ENCODE data around the gene NUP98. TPM values are rescaled to one million over a fixed set of nuclear protein-coding genes. Genes with fewer than 3 reads are reported as not detected.

NUP98 gene
- 122 and 129 TPM in 2 replicates for total RNA-seq

- Mint-ChIP-seq H3K36me3 (ENCODE audit: low read depth) (peaks cover 44% of the 10 kb centered on the region), H3K27me3 (no peaks in the 10 kb centered on the region), H3K27ac (peak within 1 kb of the TSS; percentile 99), H3K9me3 (no peaks in the 10 kb centered on the region), H3K4me1 (peaks cover 35% of the 10 kb centered on the region), H3K4me3 (peak within 1 kb of the TSS; percentile 99)
- peak; percentile 100 for DNase-seq
- intact Hi-C loops (cut with micrococcal nuclease): loop anchor here (1.0 to 5.0 kb wide), 6 partner anchors 11 to 1395 kb away; partner anchors contain the start of genes PGAP2, RRM1 and TSSC4
Measured at GRCh38 chr11:3797329-3798090, at the start of gene NUP98. NUP98 (minus strand) TSS chr11:3797554; CDS start chr11:3782117, 15,437 bp downstream.

GRCh38 chr11:3845670-3846069 lies 48.3 kb upstream of the NUP98 start:
- intact Hi-C loops (cut with micrococcal nuclease): no loop called here
- Mint-ChIP-seq H3K36me3 (ENCODE audit: low read depth) (no peaks in the 10 kb centered on the region), H3K9me3 (no peaks in the 10 kb centered on the region), H3K27ac (no peak overlapping the region), H3K27me3 (no peaks in the 10 kb centered on the region), H3K4me3 (no peak overlapping the region), H3K4me1 (peaks cover 42% of the 10 kb centered on the region)
- DNase-seq: no peak

- DNase-seq: no peak
- intact Hi-C loops (cut with micrococcal nuclease): no loop called here
- Mint-ChIP-seq H3K9me3 (no peaks in the 10 kb centered on the region), H3K36me3 (ENCODE audit: low read depth) (no peaks in the 10 kb centered on the region), H3K27me3 (no peaks in the 10 kb centered on the region), H3K27ac (no peak overlapping the region), H3K4me3 (no peak overlapping the region), H3K4me1 (peaks cover 42% of the 10 kb centered on the region)
Measured at GRCh38 chr11:3845246-3845645, 47.9 kb upstream of the NUP98 start.

- Mint-ChIP-seq H3K4me3 (peak overlapping the region; percentile 35), H3K4me1 (peaks cover 45% of the 10 kb centered on the region)
Measured at GRCh38 chr11:3843326-3843725, 46.0 kb upstream of the NUP98 start.

GRCh38 chr11:3841426-3842350 lies 44.3 kb upstream of the NUP98 start:
- H3K27me3 Mint-ChIP-seq: no peaks in the 10 kb centered on the region
- peak overlapping the region; percentile 93 for H3K4me3 Mint-ChIP-seq
- intact Hi-C loops (cut with micrococcal nuclease): loop anchor here (1.0 to 2.0 kb wide), 7 partner anchors 8 to 253 kb away; partner anchors contain the start of genes NUP98 and RRM1
- H3K36me3 Mint-ChIP-seq (ENCODE audit: low read depth): peaks cover 25% of the 10 kb centered on the region
- DNase-seq: peak; percentile 97
- peaks cover 55% of the 10 kb centered on the region for H3K4me1 Mint-ChIP-seq
- no peaks in the 10 kb centered on the region for H3K9me3 Mint-ChIP-seq
- peak overlapping the region; percentile 97 for H3K27ac Mint-ChIP-seq

More at GRCh38 chr11:3843326-3843725, 46.0 kb upstream of the NUP98 start:
- Mint-ChIP-seq H3K9me3 (no peaks in the 10 kb centered on the region), H3K36me3 (ENCODE audit: low read depth) (peaks cover 17% of the 10 kb centered on the region), H3K27me3 (no peaks in the 10 kb centered on the region), H3K27ac (peak overlapping the region; percentile 84)
- intact Hi-C loops (cut with micrococcal nuclease): no loop called here
- no peak for DNase-seq

GRCh38 chr11:3840870-3841425 lies 43.6 kb upstream of the NUP98 start, which contains the start of gene RHOG:
RHOG (minus strand) TSS chr11:3840959; CDS start chr11:3828138, 12,821 bp downstream.
- peak; percentile 91 for DNase-seq
- intact Hi-C loops (cut with micrococcal nuclease): loop anchor here (1.0 to 2.0 kb wide), 7 partner anchors 8 to 253 kb away; partner anchors contain the start of genes NUP98 and RRM1
- Mint-ChIP-seq H3K36me3 (ENCODE audit: low read depth) (peaks cover 30% of the 10 kb centered on the region), H3K4me1 (peaks cover 60% of the 10 kb centered on the region), H3K9me3 (no peaks in the 10 kb centered on the region), H3K4me3 (peak within 1 kb of the TSS; percentile 93), H3K27ac (peak within 1 kb of the TSS; percentile 97), H3K27me3 (no peaks in the 10 kb centered on the region)

GRCh38 chr11:3840004-3840869 lies 42.9 kb upstream of the NUP98 start:
- intact Hi-C loops (cut with micrococcal nuclease): loop anchor here (2.0 kb wide), 2 partner anchors 15 to 55 kb away; no protein-coding TSS in a partner anchor
- H3K4me1 Mint-ChIP-seq: peaks cover 64% of the 10 kb centered on the region
- H3K27ac Mint-ChIP-seq: peak overlapping the region; percentile 90
- no peaks in the 10 kb centered on the region for H3K9me3 Mint-ChIP-seq
- H3K27me3 Mint-ChIP-seq: no peaks in the 10 kb centered on the region
- peak overlapping the region; percentile 93 for H3K4me3 Mint-ChIP-seq
- DNase-seq: peak; percentile 82
- peaks cover 37% of the 10 kb centered on the region for H3K36me3 Mint-ChIP-seq (ENCODE audit: low read depth)

GRCh38 chr11:3838504-3838903 lies 41.1 kb upstream of the NUP98 start:
- peaks cover 67% of the 10 kb centered on the region for H3K4me1 Mint-ChIP-seq
- peaks cover 54% of the 10 kb centered on the region for H3K36me3 Mint-ChIP-seq (ENCODE audit: low read depth)
- peak overlapping the region; percentile 90 for H3K27ac Mint-ChIP-seq
- intact Hi-C loops (cut with micrococcal nuclease): no loop called here
- DNase-seq: no peak
- peak overlapping the region; percentile 93 for H3K4me3 Mint-ChIP-seq
- no peaks in the 10 kb centered on the region for H3K9me3 Mint-ChIP-seq
- no peaks in the 10 kb centered on the region for H3K27me3 Mint-ChIP-seq

- Mint-ChIP-seq H3K4me1 (peaks cover 67% of the 10 kb centered on the region), H3K4me3 (peak overlapping the region; percentile 93), H3K27ac (peak overlapping the region; percentile 90), H3K9me3 (no peaks in the 10 kb centered on the region), H3K36me3 (ENCODE audit: low read depth) (peaks cover 60% of the 10 kb centered on the region), H3K27me3 (no peaks in the 10 kb centered on the region)
- intact Hi-C loops (cut with micrococcal nuclease): no loop called here
- DNase-seq: peak; percentile 65
Measured at GRCh38 chr11:3837793-3838192, 40.4 kb upstream of the NUP98 start.

GRCh38 chr11:3836903-3837302 lies 39.5 kb upstream of the NUP98 start:
- H3K27me3 Mint-ChIP-seq: no peaks in the 10 kb centered on the region
- peak overlapping the region; percentile 93 for H3K4me3 Mint-ChIP-seq
- peak; percentile 85 for DNase-seq
- intact Hi-C loops (cut with micrococcal nuclease): no loop called here
- H3K4me1 Mint-ChIP-seq: peaks cover 71% of the 10 kb centered on the region
- H3K9me3 Mint-ChIP-seq: no peaks in the 10 kb centered on the region
- peaks cover 66% of the 10 kb centered on the region for H3K36me3 Mint-ChIP-seq (ENCODE audit: low read depth)
- peak overlapping the region; percentile 90 for H3K27ac Mint-ChIP-seq

- Mint-ChIP-seq H3K9me3 (no peaks in the 10 kb centered on the region), H3K4me3 (peak overlapping the region; percentile 93), H3K36me3 (ENCODE audit: low read depth) (peaks cover 77% of the 10 kb centered on the region), H3K27ac (peak overlapping the region; percentile 85), H3K4me1 (peaks cover 78% of the 10 kb centered on the region), H3K27me3 (no peaks in the 10 kb centered on the region)
- no peak for DNase-seq
- intact Hi-C loops (cut with micrococcal nuclease): no loop called here
Measured at GRCh38 chr11:3835751-3836150, 38.4 kb upstream of the NUP98 start.

GRCh38 chr11:3834664-3835461 lies 37.5 kb upstream of the NUP98 start:
- intact Hi-C loops (cut with micrococcal nuclease): no loop called here
- no peaks in the 10 kb centered on the region for H3K27me3 Mint-ChIP-seq
- peak overlapping the region; percentile 93 for H3K4me3 Mint-ChIP-seq
- H3K27ac Mint-ChIP-seq: peak overlapping the region; percentile 85
- peaks cover 83% of the 10 kb centered on the region for H3K4me1 Mint-ChIP-seq
- no peaks in the 10 kb centered on the region for H3K9me3 Mint-ChIP-seq
- peaks cover 81% of the 10 kb centered on the region for H3K36me3 Mint-ChIP-seq (ENCODE audit: low read depth)
- DNase-seq: peak; percentile 72

Data from activated CD4-positive, alpha-beta T cell treated with anti-CD3 and anti-CD28 coated beads, Interleukin-2, amount 10 ng/mL, durations not matched to agents 24 days and 14 days (primary cell).